ENCODE results near the gene ZNF296.
A peak's percentile ranks its signal among the peaks of the same experiment; 100 is the strongest.

ZNF296 gene

GRCh38 chr19:45078390-45079062 lies 2.2 kb upstream of the ZNF296 start:
- no peaks in the 10 kb centered on the region for H3K27me3 ChIP-seq
- peaks cover 0 to 54% (median 29%) of the 10 kb centered on the region in 4 donors for H3K4me1 ChIP-seq

GRCh38 chr19:45076851-45077730 lies 813 bp upstream of the ZNF296 start:
- Histone ChIP-seq H3K4me3 (peak overlapping the region; percentile 52 to 57), H3K27ac (peak overlapping the region; percentile 27 to 66), H3K4me1 (peaks cover 0 to 56% (median 29%) of the 10 kb centered on the region in 4 donors), H3K36me3 (peaks cover 0 to 11% (median 4%) of the 10 kb centered on the region in 3 donors), H3K9me3 (no peaks in the 10 kb centered on the region), H3K27me3 (no peaks in the 10 kb centered on the region)
- intact Hi-C loops (cut with DNase I; ENCODE audit: low total_unique reads) = no loop called here
- TF ChIP-seq CTCF (IDR thresholded peaks at IDR 0.05) = no peak
- no peak for DNase-seq

More at GRCh38 chr19:45078390-45079062, 2.2 kb upstream of the ZNF296 start:
- TF ChIP-seq CTCF (IDR thresholded peaks at IDR 0.05) = no peak
- no peak for DNase-seq
- intact Hi-C loops (cut with DNase I; ENCODE audit: low total_unique reads) = no loop called here
- H3K27ac ChIP-seq = peak overlapping the region; percentile 70 to 71
- H3K9me3 ChIP-seq = no peaks in the 10 kb centered on the region
- H3K36me3 ChIP-seq = peaks cover 0 to 15% (median 7%) of the 10 kb centered on the region in 3 donors
- H3K4me3 ChIP-seq = peak overlapping the region; percentile 70 to 93

- Histone ChIP-seq H3K27me3 (no peaks in the 10 kb centered on the region), H3K9me3 (no peaks in the 10 kb centered on the region), H3K36me3 (peaks cover 7 to 20% (median 8%) of the 10 kb centered on the region in 3 donors), H3K27ac (peak overlapping the region; percentile 27 to 66), H3K4me1 (peaks cover 0 to 62% (median 25%) of the 10 kb centered on the region in 4 donors), H3K4me3 (peak overlapping the region; percentile 52 to 57)
- intact Hi-C loops (cut with DNase I; ENCODE audit: low total_unique reads) = no loop called here
- DNase-seq = peak; percentile 76 to 88
- TF ChIP-seq CTCF (IDR thresholded peaks at IDR 0.05) = no peak
Measured at GRCh38 chr19:45075301-45076028, 813 bp downstream of the ZNF296 start.

DNA sequence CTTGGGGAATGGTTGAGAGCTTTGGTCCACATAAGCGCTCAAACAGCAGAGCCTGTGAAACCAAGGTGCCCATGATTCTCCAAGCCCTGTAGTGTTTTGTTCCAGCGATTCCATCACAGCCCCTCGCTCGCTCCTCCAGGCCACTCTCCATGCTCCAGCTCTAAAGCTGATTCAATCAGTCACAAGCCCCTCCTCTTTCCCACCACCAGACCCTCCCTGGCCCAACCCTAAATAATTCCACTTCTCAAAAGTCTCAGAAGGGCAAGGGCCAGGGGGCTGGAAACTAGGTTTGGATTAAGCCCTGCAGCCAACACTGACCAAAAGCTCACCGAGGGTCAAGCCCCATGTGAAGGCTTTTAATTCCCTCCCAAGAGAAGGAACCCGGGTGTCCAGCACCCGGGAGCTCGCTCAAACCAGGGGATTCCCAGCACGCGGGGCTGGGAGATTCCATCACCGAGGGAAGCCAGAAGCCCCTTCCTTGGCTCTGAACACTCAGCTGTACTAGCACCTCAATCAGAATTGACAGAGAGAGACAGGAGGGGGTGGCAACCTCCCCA lies 1.5 kb downstream of the ZNF296 start:
- intact Hi-C loops (cut with DNase I; ENCODE audit: low total_unique reads) = no loop called here
- DNase-seq = no peak
- peak overlapping the region in 1 of 2 donors; percentile 57 for H3K4me3 ChIP-seq
- H3K9me3 ChIP-seq = no peaks in the 10 kb centered on the region
- H3K27me3 ChIP-seq = no peaks in the 10 kb centered on the region
- peaks cover 14 to 27% (median 15%) of the 10 kb centered on the region in 3 donors for H3K36me3 ChIP-seq
- peaks cover 0 to 59% (median 19%) of the 10 kb centered on the region in 4 donors for H3K4me1 ChIP-seq
- H3K27ac ChIP-seq = peak overlapping the region; percentile 27 to 66
- no peak for TF ChIP-seq CTCF (IDR thresholded peaks at IDR 0.05)
